Mucosa of descending colon (tissue), 3 donors: ENCODE results near the gene SLC35B4. TPM values are rescaled to one million over a fixed set of nuclear protein-coding genes. Genes with fewer than 3 reads are reported as not detected.

Source experiments
- ATAC-seq: fragments of 200-7000 bp; cut with Tn5 transposase; one replicate; pipeline ENCODE4 v1.9.1; 2020; ENCODE audit warnings: mild to moderate bottlenecking, moderate library complexity
- DNase-seq, 3 donors: peaks; one replicate each; pipeline ENCODE4 v3.0.0-alpha.2; 2020
- H3K36me3 ChIP-seq: fragments of 200-600 bp; one replicate; pipeline ENCODE4 v1.8.0; 2021; ENCODE audit warnings: low read depth, mild to moderate bottlenecking
- H3K4me1 ChIP-seq: fragments of 200-600 bp; one replicate; pipeline ENCODE4 v1.8.0; 2021; ENCODE audit warnings: low read depth, mild to moderate bottlenecking
- H3K4me3 ChIP-seq: fragments of 200-600 bp; one replicate; pipeline ENCODE4 v1.8.0; 2021; ENCODE audit warnings: mild to moderate bottlenecking
- H3K9me3 ChIP-seq: fragments of 200-600 bp; one replicate; pipeline ENCODE4 v1.8.0; 2021; ENCODE audit warnings: mild to moderate bottlenecking
- CTCF ChIP-seq: fragments of 200-600 bp; IDR thresholded peaks from one replicate; pipeline ENCODE4 v1.8.0; 2022; ENCODE audit warnings: antibody characterized with exemption, mild to moderate bottlenecking
- intact Hi-C, 2 donors: fragments of 100-400 bp; cut with DNase I in 1 of 2; cut with micrococcal nuclease in 1 of 2; formaldehyde crosslinking; loops; one replicate each; pipeline versions ENCODE4 v1.11.0 to v1.11.1; 2022; cut with DNase I, micrococcal nuclease
- total RNA-seq, 3 donors: library from RNA; stranded (reverse); fragmentation: NEBNext Ultra II Directional in 2 of 3; extraction: Animal tissue kit (Norgen Biotek cat#: 25700) in 2 of 3; gene quantifications; one replicate each; pipeline versions ENCODE4 v1.2.1 to v1.2.4, GENCODE V29; 2021 to 2023
- donor health status: DM: no; HTN: no; CAD: no; lungs with moderate emphysema.
- donor health status: DM: no; HTN: no; CAD: no.
- donor health status: DM: no; HTN: yes; CAD: no.

The SLC35B4 gene
- total RNA-seq, 3 donors from 2014 or later, result 6.1 to 14.1 (median 9.0) TPM

DNA sequence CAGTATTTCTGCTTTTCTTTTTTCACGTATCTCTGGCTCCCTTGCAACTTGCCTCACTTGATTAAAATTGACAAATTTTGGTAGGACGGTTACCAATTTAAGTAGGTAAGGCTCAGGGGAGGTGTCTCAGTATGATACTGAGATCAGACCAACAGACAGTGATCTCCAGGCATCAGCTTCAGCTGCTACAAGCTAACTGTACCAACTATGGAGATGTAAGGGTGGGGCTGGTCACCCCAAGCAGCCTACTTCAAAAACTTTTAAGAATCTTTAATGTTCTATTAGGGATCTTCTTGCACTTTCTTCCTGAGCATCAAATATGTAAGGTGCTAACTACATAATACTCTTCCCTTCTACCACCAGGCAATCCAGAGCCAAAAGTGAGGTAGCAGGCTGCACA, 26.9 kb downstream of the SLC35B4 start:
- intact Hi-C loops, result no loop called here
- Histone ChIP-seq H3K9me3 (no peaks in the 10 kb centered on the region), H3K4me1 (no peaks in the 10 kb centered on the region), H3K4me3 (no peak overlapping the region), H3K36me3 (no peaks in the 10 kb centered on the region)
- no peak for ATAC-seq
- no peak for DNase-seq
- TF ChIP-seq CTCF, result no peak

- H3K4me1 ChIP-seq, result no peaks in the 10 kb centered on the region
- ATAC-seq (no peak), DNase-seq (no peak)
- H3K4me3 ChIP-seq, result no peak overlapping the region
- H3K36me3 ChIP-seq, result no peaks in the 10 kb centered on the region
- intact Hi-C loops, result no loop called here
- no peaks in the 10 kb centered on the region for H3K9me3 ChIP-seq
- TF ChIP-seq CTCF, result no peak
Observed at GRCh38 chr7:134289423-134289822, 27.3 kb downstream of the SLC35B4 start.

GRCh38 chr7:134287916-134288659, 28.6 kb downstream of the SLC35B4 start:
- TF ChIP-seq CTCF, result no peak
- H3K36me3 ChIP-seq, result no peaks in the 10 kb centered on the region
- DNase-seq, result no peak
- intact Hi-C loops, result no loop called here
- no peak for ATAC-seq
- no peaks in the 10 kb centered on the region for H3K9me3 ChIP-seq
- H3K4me1 ChIP-seq, result no peaks in the 10 kb centered on the region
- no peak overlapping the region for H3K4me3 ChIP-seq

- no peak for TF ChIP-seq CTCF
- ATAC-seq (no peak), DNase-seq (no peak)
- Histone ChIP-seq H3K9me3 (no peaks in the 10 kb centered on the region), H3K4me1 (no peaks in the 10 kb centered on the region), H3K36me3 (no peaks in the 10 kb centered on the region), H3K4me3 (no peak overlapping the region)
- intact Hi-C loops, result no loop called here
Observed at GRCh38 chr7:134284952-134285351, 31.8 kb downstream of the SLC35B4 start.

DNA sequence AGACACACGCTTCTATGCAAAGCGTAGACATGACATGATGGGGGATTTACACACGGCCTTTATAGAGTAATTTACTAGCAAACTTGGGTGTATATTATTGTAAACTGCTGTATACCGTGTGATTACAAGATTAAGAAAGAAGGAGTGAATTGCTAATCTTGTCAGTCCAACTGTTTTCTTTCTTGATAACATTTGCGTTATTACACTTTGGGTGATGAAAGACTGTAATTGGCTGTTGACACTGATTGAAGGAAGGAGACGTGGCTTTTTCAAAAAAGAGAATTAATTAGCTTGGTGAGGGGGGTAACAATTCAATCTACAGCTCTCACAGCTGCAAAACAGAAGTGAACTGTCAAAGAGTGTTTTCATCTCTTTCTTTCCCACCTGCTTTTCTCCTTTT, 32.7 kb downstream of the SLC35B4 start:
- Histone ChIP-seq H3K4me3 (no peak overlapping the region), H3K9me3 (no peaks in the 10 kb centered on the region), H3K36me3 (no peaks in the 10 kb centered on the region), H3K4me1 (no peaks in the 10 kb centered on the region)
- intact Hi-C loops, result no loop called here
- DNase-seq (no peak), ATAC-seq (no peak)
- TF ChIP-seq CTCF, result no peak

GRCh38 chr7:134280508-134280907, 36.2 kb downstream of the SLC35B4 start:
- ATAC-seq (no peak), DNase-seq (no peak)
- Histone ChIP-seq H3K9me3 (no peaks in the 10 kb centered on the region), H3K4me1 (no peaks in the 10 kb centered on the region), H3K36me3 (no peaks in the 10 kb centered on the region), H3K4me3 (no peak overlapping the region)
- intact Hi-C loops, result no loop called here
- TF ChIP-seq CTCF, result no peak
